Measurements from ENCODE around the gene XYLT2.
"Not testable (repeated sequence)": the region's sequence is repeated elsewhere in the genome, so short reads cannot be mapped to it uniquely, and the experiment has no call there.

XYLT2 gene

GRCh38 chr17:50397111-50397918 lies 51.4 kb downstream of the XYLT2 start, which contains the start of gene LRRC59:
TSS of gene LRRC59 (minus strand) at chr17:50397523. CDS start at chr17:50397317, 206 bp downstream.
- peak; percentile 37 for DNase-seq

DNA sequence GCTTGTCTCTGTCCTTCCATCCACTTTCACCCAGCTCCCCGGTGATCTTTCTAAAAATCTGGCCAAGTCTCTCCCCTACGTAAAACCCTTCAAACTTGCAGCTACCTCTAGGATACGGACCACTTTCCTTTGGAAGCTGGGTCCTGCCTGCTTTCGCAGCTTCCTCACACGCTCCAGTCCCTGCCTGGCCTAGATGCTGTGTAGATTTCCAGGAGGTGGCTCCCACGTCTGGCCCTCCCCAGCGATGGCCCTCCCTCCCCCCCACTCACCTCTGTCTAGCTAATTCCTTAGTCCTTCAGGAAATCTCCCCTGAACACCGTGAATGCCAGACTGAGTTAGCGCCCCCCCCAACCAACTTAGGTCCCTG lies 52.0 kb downstream of the XYLT2 start:
- no peak for DNase-seq

DNA sequence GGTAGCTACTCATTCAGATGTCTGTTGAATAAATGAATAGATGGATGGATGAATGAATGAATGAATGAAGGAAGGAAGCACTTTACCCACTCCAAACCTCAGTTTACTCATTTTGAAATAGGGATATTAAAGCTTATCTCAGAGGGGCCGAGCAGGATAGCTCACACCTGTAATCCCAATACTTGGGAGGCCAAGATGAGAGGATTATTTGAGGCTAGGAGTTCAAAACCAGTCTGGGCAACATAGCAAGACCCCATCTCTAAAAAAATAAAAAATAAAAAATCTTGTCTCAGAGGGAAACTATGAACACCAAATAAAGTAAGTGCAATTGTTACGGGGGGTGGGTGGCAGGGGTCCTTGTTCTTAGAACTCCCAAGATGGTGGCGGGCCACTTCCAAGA lies 52.7 kb downstream of the XYLT2 start:
- not testable (repeated sequence) for DNase-seq

GRCh38 chr17:50399591-50399990 lies 53.7 kb downstream of the XYLT2 start:
- not testable (repeated sequence) for DNase-seq

- not testable (repeated sequence) for DNase-seq
These were observed 59.4 kb downstream of the XYLT2 start for GRCh38 chr17:50405351-50405750.

- no peak for DNase-seq
These were observed 60.7 kb downstream of the XYLT2 start for GRCh38 chr17:50406578-50406977.

GRCh38 chr17:50407921-50408320 lies 62.0 kb downstream of the XYLT2 start:
- DNase-seq: no peak
